Erythroblast (primary cell): ENCODE measurements around the gene ZNF524.
"Not testable (repeated sequence)": the region's sequence is repeated elsewhere in the genome, so short reads cannot be mapped to it uniquely, and the experiment has no call there.

Source experiments
- DNase-seq, 2 experiments: peaks; one replicate each; lab custom pipeline; 2025; lab: John Stamatoyannopoulos, UW
- GATA1 ChIP-seq: IDR thresholded peaks from 2 replicates; pipeline ENCODE4 v1.6.1; 2011; ENCODE audit warnings: low read depth, mild to moderate bottlenecking, control low read depth, low read length, moderate library complexity
- POLR2A ChIP-seq: IDR thresholded peaks from 2 replicates; pipeline ENCODE4 v1.6.1; 2011; ENCODE audit warnings: mild to moderate bottlenecking, low read length

Gene ZNF524

GRCh38 chr19:55576746-55577145 lies 23.3 kb upstream of the ZNF524 start:
- no peak for DNase-seq

GRCh38 chr19:55578031-55578760 lies 21.9 kb upstream of the ZNF524 start:
- TF ChIP-seq GATA1: no peak
- no peak for DNase-seq

More at GRCh38 chr19:55576746-55577145, 23.3 kb upstream of the ZNF524 start:
- TF ChIP-seq POLR2A: no peak
- no peak for TF ChIP-seq GATA1

GRCh38 chr19:55578761-55579747 lies 21.0 kb upstream of the ZNF524 start:
- TF ChIP-seq POLR2A: no peak
- TF ChIP-seq GATA1: no peak
- DNase-seq: no peak

DNA sequence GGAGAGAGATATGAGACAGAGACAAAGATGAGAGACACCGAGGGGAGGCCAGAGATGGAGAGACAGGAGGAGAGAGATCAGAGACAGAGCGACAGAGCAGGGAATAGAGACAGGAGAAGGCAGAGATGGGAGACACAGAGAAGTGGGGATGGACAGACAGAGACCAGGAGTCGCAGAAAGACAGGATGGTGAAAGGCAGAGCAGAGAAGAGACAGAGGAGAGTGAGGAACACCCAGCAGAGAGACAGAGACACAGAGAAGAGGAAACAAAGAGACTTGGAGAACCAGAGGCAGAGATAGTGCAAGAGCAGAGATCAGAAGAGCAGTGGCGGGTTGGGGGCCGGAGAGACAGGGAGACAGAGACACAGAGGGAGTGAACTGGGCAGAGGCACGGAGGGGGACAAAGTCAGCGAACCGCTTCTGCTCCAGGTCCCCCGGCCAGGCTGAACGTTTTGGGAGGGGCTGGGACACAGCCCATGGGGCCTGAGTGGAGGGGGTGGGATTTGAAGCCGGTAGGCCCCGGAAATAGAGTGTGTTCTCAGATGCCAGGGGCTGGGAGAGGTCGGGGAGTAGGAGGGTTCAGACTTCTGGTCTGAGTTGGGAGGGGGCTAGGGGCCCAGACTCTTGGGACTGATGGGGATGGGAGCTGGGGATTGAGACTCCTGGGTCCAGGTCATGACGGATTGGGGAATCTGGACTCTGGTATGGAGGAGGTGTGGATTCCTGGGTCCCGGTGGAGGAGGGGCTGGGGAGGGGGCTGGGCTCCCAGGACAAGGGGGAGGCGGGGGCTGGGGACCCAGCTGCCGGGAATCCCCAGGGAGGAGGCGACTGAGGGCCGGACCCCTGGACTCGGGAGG lies 20.1 kb upstream of the ZNF524 start:
- TF ChIP-seq POLR2A (no peak), GATA1 (no peak)

DNA sequence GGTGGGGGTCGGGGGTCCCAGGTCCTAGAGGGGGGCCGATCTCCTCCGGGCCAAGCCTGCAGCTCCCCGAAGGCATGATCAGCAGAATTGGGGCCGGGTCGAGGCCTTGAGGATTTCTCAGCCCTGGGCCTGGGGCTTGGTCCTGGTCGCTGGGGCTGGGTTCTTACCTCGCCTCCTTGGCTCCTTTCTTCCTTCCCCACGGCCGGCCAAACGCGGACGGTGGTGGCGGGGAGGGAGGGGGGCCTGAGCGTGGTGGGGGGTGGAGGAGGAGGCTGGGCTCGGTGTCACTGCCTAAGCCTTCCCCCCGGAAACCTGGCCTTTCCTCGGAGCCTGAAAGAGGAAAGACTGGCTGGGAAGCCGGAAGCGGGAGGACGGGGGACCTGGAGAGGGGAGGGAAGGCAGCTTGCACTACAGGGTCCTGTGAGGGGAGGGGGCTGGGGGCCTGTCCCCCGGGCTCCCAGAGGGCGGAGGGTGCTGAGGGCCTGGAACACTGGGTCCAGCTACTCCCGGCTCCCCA lies 19.4 kb upstream of the ZNF524 start, which contains the start of gene ZNF579:
Gene ZNF579, minus strand, starts transcription at position 221 of the 517 bp plus-strand sequence. CDS start 1,209 bp downstream, outside the sequence.
- DNase-seq: peak; percentile 79 to 86
- TF ChIP-seq POLR2A (no peak), GATA1 (no peak)

More for the DNA sequence above, 20.1 kb upstream of the ZNF524 start:
- DNase-seq: no peak

- peak; percentile 46 to 50 for DNase-seq
- TF ChIP-seq POLR2A: no peak
- TF ChIP-seq GATA1: no peak
Measured at GRCh38 chr19:55581145-55581822, 18.8 kb upstream of the ZNF524 start.

- no peak for TF ChIP-seq POLR2A
- TF ChIP-seq GATA1: no peak
- DNase-seq: no peak
Measured at GRCh38 chr19:55581823-55582223, 18.3 kb upstream of the ZNF524 start.

GRCh38 chr19:55582284-55582683 lies 17.8 kb upstream of the ZNF524 start:
- not testable (repeated sequence) for DNase-seq

GRCh38 chr19:55583897-55584296 lies 16.2 kb upstream of the ZNF524 start:
- DNase-seq: not testable (repeated sequence)

DNA sequence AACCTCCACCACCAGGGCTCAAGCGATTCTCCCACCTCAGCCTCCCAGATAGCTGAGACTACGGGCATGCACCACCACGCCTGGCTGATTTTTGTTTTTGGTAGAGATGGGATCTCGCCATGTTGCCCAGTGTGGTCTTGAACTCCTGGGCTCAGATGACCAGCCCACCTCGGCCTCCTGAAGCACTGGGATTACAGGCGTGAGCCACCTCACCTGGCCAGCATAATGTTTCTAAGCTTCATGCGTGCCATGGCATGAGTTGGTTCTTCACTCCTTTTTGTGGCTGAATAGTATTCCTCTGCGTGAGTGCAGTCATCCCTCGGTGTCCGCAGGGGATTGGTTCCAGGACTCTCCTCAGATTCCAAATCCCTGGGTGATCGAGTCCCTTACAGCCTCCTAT lies 15.2 kb upstream of the ZNF524 start:
- no peak for DNase-seq
- TF ChIP-seq POLR2A: no peak
- no peak for TF ChIP-seq GATA1

DNA sequence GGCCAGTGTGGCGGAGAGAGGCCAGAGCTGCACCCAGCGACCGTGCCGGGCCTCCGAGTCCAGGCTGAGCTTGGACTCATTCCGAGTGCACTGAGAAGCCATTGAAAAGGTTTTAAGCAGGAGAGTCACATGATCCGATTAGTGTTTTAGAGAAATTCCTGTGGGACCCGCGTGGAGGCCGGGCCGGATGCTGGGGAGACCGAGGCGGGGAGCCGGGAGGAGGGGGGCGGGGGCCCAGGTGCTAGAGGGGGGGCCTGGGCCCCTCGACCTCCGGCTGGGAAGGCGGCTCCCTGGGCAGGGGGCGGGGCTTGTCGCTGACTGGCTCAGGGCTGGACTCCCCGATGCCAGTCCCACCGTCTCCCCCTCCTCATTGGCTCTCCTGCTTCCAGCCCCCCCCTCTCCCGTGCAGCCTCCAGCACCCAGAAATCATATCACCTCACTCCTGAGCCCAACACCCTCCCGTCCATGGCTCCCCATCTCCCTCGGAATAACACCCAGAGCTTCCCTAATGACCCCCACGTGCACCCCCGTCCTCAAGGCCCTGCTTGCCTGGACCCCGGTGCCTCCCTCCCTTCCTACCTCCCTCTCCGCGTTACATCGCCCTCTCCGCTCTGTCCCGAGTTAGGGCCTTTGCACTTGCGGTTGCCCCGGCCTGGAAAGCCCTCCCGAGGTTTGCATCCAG lies 14.3 kb upstream of the ZNF524 start:
- TF ChIP-seq POLR2A (no peak), GATA1 (no peak)
- DNase-seq: no peak
